Ovary (tissue), 9 donors: ENCODE data around the gene PHLDB3. TPM values are rescaled to one million over a fixed set of nuclear protein-coding genes. Genes with fewer than 3 reads are reported as not detected.

ENCODE experiments used
- DNase-seq, 5 donors: peaks; one replicate each; pipeline ENCODE4 v3.0.0-alpha.2; 2019 to 2020
- H3K27ac ChIP-seq, 2 donors: fragments of 200-600 bp; one replicate each; pipeline versions ENCODE4 v1.5.1 to v1.8.0; 2019 to 2022
- H3K27me3 ChIP-seq: fragments of 200-600 bp; one replicate; pipeline ENCODE4 v1.8.0; 2022
- H3K36me3 ChIP-seq: fragments of 200-600 bp; sonication (generic); one replicate; pipeline ENCODE4 v1.5.1; 2019
- H3K4me1 ChIP-seq: one replicate; pipeline ENCODE4 v1.8.1; 2013; ENCODE audit warnings: mild to moderate bottlenecking, moderate library complexity; ENCODE audit not compliant: insufficient read depth
- H3K4me3 ChIP-seq: fragments of 200-600 bp; sonication (generic); one replicate; pipeline ENCODE4 v1.5.1; 2017
- H3K9me3 ChIP-seq, 2 donors: fragments of 200-600 bp in 1 of 2; sonication (generic) in 1 of 2; one replicate each; pipeline versions ENCODE4 v1.5.1 to v1.8.1; 2013 to 2019; ENCODE audit warnings: mild to moderate bottlenecking in 1 of 2, moderate library complexity in 1 of 2
- EP300 ChIP-seq: sonication (generic); formaldehyde crosslinking; IDR thresholded peaks from one replicate; pipeline ENCODE4 v1.6.1; 2017; ENCODE audit warnings: antibody characterized with exemption
- POLR2A ChIP-seq: fragments of 450-650 bp; IDR thresholded peaks from one replicate; pipeline ENCODE4 v1.6.1; 2017; ENCODE audit warnings: antibody characterized with exemption, mild to moderate bottlenecking, moderate library complexity
- WGBS, 3 donors: extraction: QIAGEN DNeasy Blood & Tissue Kit in 1 of 3; methylation state at CpG; one replicate each; pipeline versions ENCODE4 v1.1.5 to v1.1.7; 2013 to 2017; 5-methylcytosine and 5-hydroxymethylcytosine counted together
- intact Hi-C, 4 donors: fragments of 100-400 bp; cut with DNase I; formaldehyde crosslinking; loops; one replicate each; pipeline versions ENCODE4 v1.11.0 to v1.15.1; 2022 to 2023
- polyA plus RNA-seq, 2 donors: library from polyadenylated mRNA; stranded (reverse); fragments of 200-250 nt in 1 of 2; fragments of 350-450 nt in 1 of 2; fragmentation: Illumina TruSeq in 1 of 2; extraction: RNeasy Lipid Tissue Mini Kit (QIAGEN cat#74804) in 1 of 2; gene quantifications; one replicate each; pipeline ENCODE4 v1.2.3, GENCODE V29; 2013 to 2014
- total RNA-seq, 7 donors: library from RNA; depleted of rRNA in 2 of 7; stranded (reverse); fragments of >200 nt in 2 of 7; fragmentation: NEBNext Ultra II Directional in 3 of 7; extraction: Animal tissue kit (Norgen Biotek cat#: 25700) in 3 of 7; gene quantifications; one replicate each; pipeline versions ENCODE4 v1.1.0 to v1.2.4, GENCODE V29; 2016 to 2023
- TF ChIP-seq, protein P1 (sequence below), 3 donors: fragments of 450-650 bp in 2 of 3; fragments of 200-600 bp in 1 of 3; IDR thresholded peaks; one replicate each; pipeline versions ENCODE4 v1.5.1 to v1.8.0; 2016 to 2022; ENCODE audit warnings: antibody characterized with exemption in 3 of 3, mild to moderate bottlenecking in 1 of 3
- donor health status: DM: no; HTN: no; CAD: no; lungs with moderate emphysema.
- donor health status: DM: no; HTN: no; CAD: no.
- donor health status: Bipolar disorder and iron deficiency.
- donor health status: DM: yes; HTN: yes; CAD: no.
- donor health status: DM: no; HTN: no; CAD: no.
- donor health status: DM: yes; HTN: yes; CAD: no.

Gene PHLDB3
- total and polyA plus RNA-seq, 9 donors = 1.4 to 29.7 (median 20.6) TPM

DNA sequence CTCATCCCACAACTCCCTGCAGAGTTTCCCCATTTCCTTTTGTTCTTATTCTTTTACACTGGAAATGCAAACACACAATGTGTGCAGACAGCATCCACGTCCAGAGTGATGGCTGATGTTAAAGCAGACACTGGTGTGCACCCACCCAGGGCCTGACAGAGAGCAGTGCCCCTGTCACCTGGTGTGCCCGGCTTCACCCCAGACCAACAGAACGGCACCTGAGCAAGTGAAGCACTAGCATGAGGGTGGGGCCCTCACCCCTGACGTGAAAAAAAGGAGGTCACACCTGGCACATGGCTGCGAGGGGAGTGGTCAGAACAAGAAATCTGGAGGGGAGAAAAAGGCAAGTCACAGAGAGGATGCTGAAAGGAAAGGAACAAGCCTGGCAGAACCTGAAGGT is 40.7 kb upstream of the PHLDB3 start:
- intact Hi-C loops = no loop called here
- H3K36me3 ChIP-seq = no peaks in the 10 kb centered on the region
- no peaks in the 10 kb centered on the region for H3K9me3 ChIP-seq
- no peak for DNase-seq
- H3K27me3 ChIP-seq = no peaks in the 10 kb centered on the region
- no peak overlapping the region for H3K27ac ChIP-seq
- no peaks in the 10 kb centered on the region for H3K4me1 ChIP-seq
- H3K4me3 ChIP-seq = no peak overlapping the region
- TF ChIP-seq EP300 = no peak
- TF ChIP-seq, protein P1, sequence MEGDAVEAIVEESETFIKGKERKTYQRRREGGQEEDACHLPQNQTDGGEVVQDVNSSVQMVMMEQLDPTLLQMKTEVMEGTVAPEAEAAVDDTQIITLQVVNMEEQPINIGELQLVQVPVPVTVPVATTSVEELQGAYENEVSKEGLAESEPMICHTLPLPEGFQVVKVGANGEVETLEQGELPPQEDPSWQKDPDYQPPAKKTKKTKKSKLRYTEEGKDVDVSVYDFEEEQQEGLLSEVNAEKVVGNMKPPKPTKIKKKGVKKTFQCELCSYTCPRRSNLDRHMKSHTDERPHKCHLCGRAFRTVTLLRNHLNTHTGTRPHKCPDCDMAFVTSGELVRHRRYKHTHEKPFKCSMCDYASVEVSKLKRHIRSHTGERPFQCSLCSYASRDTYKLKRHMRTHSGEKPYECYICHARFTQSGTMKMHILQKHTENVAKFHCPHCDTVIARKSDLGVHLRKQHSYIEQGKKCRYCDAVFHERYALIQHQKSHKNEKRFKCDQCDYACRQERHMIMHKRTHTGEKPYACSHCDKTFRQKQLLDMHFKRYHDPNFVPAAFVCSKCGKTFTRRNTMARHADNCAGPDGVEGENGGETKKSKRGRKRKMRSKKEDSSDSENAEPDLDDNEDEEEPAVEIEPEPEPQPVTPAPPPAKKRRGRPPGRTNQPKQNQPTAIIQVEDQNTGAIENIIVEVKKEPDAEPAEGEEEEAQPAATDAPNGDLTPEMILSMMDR (IDR thresholded peaks at IDR 0.05) = no peak
- TF ChIP-seq POLR2A = no peak
- WGBS, 3 donors = 83 to 90% (median 86%) methylated on average over 5 of the region's 5 CpGs

DNA sequence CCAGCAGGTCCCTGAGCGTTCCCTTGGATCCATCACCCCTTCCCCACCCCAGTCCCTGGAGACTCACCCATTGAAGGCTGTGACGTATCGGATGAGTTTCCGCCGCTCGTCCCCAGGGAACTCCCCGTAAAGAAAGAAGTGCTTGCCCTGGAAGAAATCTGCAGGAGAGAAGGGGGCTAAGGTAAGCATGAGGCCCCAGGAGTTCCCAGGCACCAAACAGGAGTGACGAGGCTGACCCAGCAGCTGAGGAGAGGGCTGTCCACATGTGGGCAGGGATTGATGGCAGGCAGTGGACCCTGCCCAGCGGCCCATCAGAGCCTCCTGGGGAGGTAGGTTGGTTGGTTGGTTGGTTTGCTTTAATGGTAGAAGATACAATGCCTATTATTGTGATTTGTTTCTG is 39.5 kb upstream of the PHLDB3 start:
- no peak for DNase-seq
- no peaks in the 10 kb centered on the region for H3K4me1 ChIP-seq
- no peaks in the 10 kb centered on the region for H3K9me3 ChIP-seq
- WGBS, 3 donors = 94 to 95% (median 95%) methylated on average over 9 of the region's 9 CpGs
- H3K27ac ChIP-seq = no peak overlapping the region
- TF ChIP-seq POLR2A = no peak
- TF ChIP-seq, protein P1 (IDR thresholded peaks at IDR 0.05) = no peak
- TF ChIP-seq EP300 = no peak
- no peaks in the 10 kb centered on the region for H3K27me3 ChIP-seq
- intact Hi-C loops = no loop called here
- H3K36me3 ChIP-seq = no peaks in the 10 kb centered on the region
- H3K4me3 ChIP-seq = no peak overlapping the region

DNA sequence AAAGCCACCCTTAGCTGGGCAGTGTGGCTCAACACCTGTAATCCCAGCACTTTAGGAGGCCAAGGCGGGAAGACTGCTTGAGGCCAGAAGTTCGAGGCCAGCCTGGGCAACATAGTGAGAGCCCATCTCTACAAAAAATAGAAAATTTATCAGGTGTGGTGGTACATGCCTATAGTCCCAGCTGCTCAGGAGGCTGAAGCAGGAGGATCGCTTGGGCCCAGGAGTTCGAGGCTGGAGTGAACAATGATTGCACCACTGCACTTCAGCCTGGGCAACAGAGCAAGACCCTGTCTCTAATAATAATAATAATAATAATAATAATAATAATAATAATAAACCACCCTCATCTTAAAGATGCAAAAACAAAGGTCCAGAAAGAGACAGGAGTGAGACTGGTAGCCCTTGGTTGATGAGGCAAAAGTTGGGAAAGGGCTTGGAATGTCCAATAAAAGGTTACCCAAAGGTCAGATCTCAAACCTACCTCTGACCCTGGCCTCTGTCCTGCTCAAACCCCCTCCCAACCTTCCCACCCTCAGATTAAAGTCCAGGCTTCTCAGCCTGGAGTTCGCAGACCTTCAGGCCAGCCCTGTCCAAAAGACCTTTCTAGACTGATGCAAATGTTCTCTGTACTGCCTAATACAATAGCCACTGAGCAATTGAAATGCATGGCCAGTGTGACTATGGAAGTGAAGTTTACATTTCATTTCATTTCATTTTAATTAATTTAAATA is 37.5 kb upstream of the PHLDB3 start:
- Histone ChIP-seq H3K27me3 (no peaks in the 10 kb centered on the region), H3K4me3 (no peak overlapping the region), H3K4me1 (no peaks in the 10 kb centered on the region), H3K9me3 (no peaks in the 10 kb centered on the region), H3K27ac (no peak overlapping the region), H3K36me3 (no peaks in the 10 kb centered on the region)
- TF ChIP-seq EP300 (no peak), POLR2A (no peak)
- TF ChIP-seq, protein P1 (IDR thresholded peaks at IDR 0.05) = no peak
- 92 to 96% (median 96%) methylated on average over 5 of the region's 5 CpGs for WGBS, 3 donors
- no peak for DNase-seq
- intact Hi-C loops = no loop called here

DNA sequence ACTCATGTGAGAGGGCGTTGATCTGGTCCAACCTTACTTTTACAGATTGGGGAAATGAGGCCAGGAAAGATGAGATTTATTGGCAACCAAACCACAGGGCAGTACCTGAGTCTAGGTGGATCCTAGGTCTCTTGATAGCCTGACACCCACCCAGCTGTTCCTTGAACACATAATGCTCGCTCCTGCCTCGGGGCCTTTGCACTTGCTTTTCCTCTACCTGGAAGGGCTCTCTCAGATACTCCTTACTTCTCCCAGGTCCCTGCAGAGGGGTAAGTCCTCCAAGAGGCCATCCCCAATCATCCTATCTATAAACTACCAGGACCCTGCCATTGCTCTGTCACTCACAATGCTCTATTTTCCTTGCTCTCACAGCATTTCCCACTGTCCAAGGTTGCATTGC is 35.8 kb upstream of the PHLDB3 start:
- intact Hi-C loops = no loop called here
- no peaks in the 10 kb centered on the region for H3K4me1 ChIP-seq
- WGBS, 3 donors = 94 to 96% (median 96%) methylated on average over 3 of the region's 3 CpGs
- H3K27ac ChIP-seq = no peak overlapping the region
- TF ChIP-seq POLR2A = no peak
- TF ChIP-seq, protein P1 (IDR thresholded peaks at IDR 0.05) = no peak
- TF ChIP-seq EP300 = no peak
- no peak overlapping the region for H3K4me3 ChIP-seq
- DNase-seq = no peak
- H3K27me3 ChIP-seq = no peaks in the 10 kb centered on the region
- no peaks in the 10 kb centered on the region for H3K9me3 ChIP-seq
- H3K36me3 ChIP-seq = no peaks in the 10 kb centered on the region
